Endothelial cell (in vitro differentiated cells): Measurements from ENCODE around the gene CXADR. TPM values are rescaled to one million over a fixed set of nuclear protein-coding genes. Genes with fewer than 3 reads are reported as not detected.

ENCODE experiments used
- DNase-seq: peaks from one replicate; pipeline ENCODE4 v3.0.0; 2021; ENCODE audit warnings: low spot score
- H3K27ac Mint-ChIP-seq: one replicate; pipeline ENCODE4 v1.8.0; 2021; ENCODE audit warnings: mixed read lengths, inconsistent platforms; ENCODE audit not compliant: unreplicated experiment
- H3K27me3 Mint-ChIP-seq: one replicate; pipeline ENCODE4 v1.8.0; 2021; ENCODE audit warnings: mild to moderate bottlenecking, moderate library complexity, mixed read lengths, inconsistent platforms; ENCODE audit not compliant: unreplicated experiment
- H3K36me3 Mint-ChIP-seq: one replicate; pipeline ENCODE4 v1.8.0; 2021; ENCODE audit warnings: mild to moderate bottlenecking, low read depth, mixed read lengths, inconsistent platforms; ENCODE audit not compliant: unreplicated experiment
- H3K4me1 Mint-ChIP-seq: one replicate; pipeline ENCODE4 v1.8.0; 2021; ENCODE audit warnings: mild to moderate bottlenecking, mixed read lengths, inconsistent platforms; ENCODE audit not compliant: unreplicated experiment
- H3K4me3 Mint-ChIP-seq: one replicate; pipeline ENCODE4 v1.8.0; 2021; ENCODE audit warnings: mild to moderate bottlenecking, mixed read lengths, inconsistent platforms; ENCODE audit not compliant: unreplicated experiment
- H3K9me3 Mint-ChIP-seq: one replicate; pipeline ENCODE4 v1.8.0; 2021; ENCODE audit warnings: mixed read lengths, inconsistent platforms; ENCODE audit not compliant: unreplicated experiment
- CTCF ChIP-seq: fragments of 200-600 bp; sonication (generic); IDR thresholded peaks from one replicate; pipeline ENCODE4 v1.5.0; 2021; ENCODE audit warnings: antibody characterized with exemption; ENCODE audit not compliant: unreplicated experiment
- total RNA-seq: library from RNA; stranded (reverse); fragmentation: NEBNext Ultra II Directional; extraction: Animal tissue kit (Norgen Biotek cat#: 25700); gene quantifications from one replicate; pipeline ENCODE4 v1.2.1, GENCODE V29; 2021; ENCODE audit not compliant: unreplicated experiment

CXADR gene
- total RNA-seq, 1 donor from 2014 or later, result 19.4 TPM

- Mint-ChIP-seq H3K27me3 (no peaks in the 10 kb centered on the region), H3K27ac (no peak overlapping the region), H3K9me3 (no peaks in the 10 kb centered on the region), H3K4me1 (no peaks in the 10 kb centered on the region), H3K36me3 (no peaks in the 10 kb centered on the region), H3K4me3 (no peak overlapping the region)
- no peak for TF ChIP-seq CTCF
- no peak for DNase-seq
Observed at GRCh38 chr21:17492415-17493168, 20.3 kb upstream of the CXADR start.

GRCh38 chr21:17494051-17494450, 18.8 kb upstream of the CXADR start:
- no peak for DNase-seq
- no peak overlapping the region for H3K4me3 Mint-ChIP-seq
- H3K27me3 Mint-ChIP-seq, result no peaks in the 10 kb centered on the region
- no peaks in the 10 kb centered on the region for H3K9me3 Mint-ChIP-seq
- no peak for TF ChIP-seq CTCF
- H3K27ac Mint-ChIP-seq, result no peak overlapping the region
- H3K4me1 Mint-ChIP-seq, result no peaks in the 10 kb centered on the region
- H3K36me3 Mint-ChIP-seq, result no peaks in the 10 kb centered on the region

GRCh38 chr21:17495680-17496079, 17.2 kb upstream of the CXADR start:
- Mint-ChIP-seq H3K36me3 (no peaks in the 10 kb centered on the region), H3K9me3 (no peaks in the 10 kb centered on the region), H3K27ac (no peak overlapping the region), H3K27me3 (no peaks in the 10 kb centered on the region), H3K4me3 (no peak overlapping the region), H3K4me1 (no peaks in the 10 kb centered on the region)
- TF ChIP-seq CTCF, result no peak
- DNase-seq, result no peak

GRCh38 chr21:17497316-17497715, 15.5 kb upstream of the CXADR start:
- no peaks in the 10 kb centered on the region for H3K36me3 Mint-ChIP-seq
- H3K27me3 Mint-ChIP-seq, result no peaks in the 10 kb centered on the region
- no peak overlapping the region for H3K27ac Mint-ChIP-seq
- no peaks in the 10 kb centered on the region for H3K4me1 Mint-ChIP-seq
- DNase-seq, result no peak
- TF ChIP-seq CTCF, result no peak
- no peak overlapping the region for H3K4me3 Mint-ChIP-seq
- H3K9me3 Mint-ChIP-seq, result no peaks in the 10 kb centered on the region

- H3K9me3 Mint-ChIP-seq, result no peaks in the 10 kb centered on the region
- no peak overlapping the region for H3K4me3 Mint-ChIP-seq
- DNase-seq, result no peak
- no peaks in the 10 kb centered on the region for H3K4me1 Mint-ChIP-seq
- TF ChIP-seq CTCF, result no peak
- H3K27ac Mint-ChIP-seq, result no peak overlapping the region
- H3K27me3 Mint-ChIP-seq, result no peaks in the 10 kb centered on the region
- no peaks in the 10 kb centered on the region for H3K36me3 Mint-ChIP-seq
Observed at GRCh38 chr21:17498586-17498985, 14.3 kb upstream of the CXADR start.
